HCT116 (cell line): ENCODE data around the gene DDR2. TPM values are rescaled to one million over a fixed set of nuclear protein-coding genes. Genes with fewer than 3 reads are reported as not detected.

Experiments used
- ATAC-seq: fragments of 200-7000 bp; cut with Tn5 transposase; 2 replicates; pipeline ENCODE4 v1.9.1; 2020; ENCODE audit warnings: mild to moderate bottlenecking, moderate library complexity
- BruUV-seq: library from RNA; stranded (reverse); fragments of 400-500 nt; replicated peaks from 2 replicates; lab custom pipeline; 2021; lab: Mats Ljungman, UMichigan
- CTCF ChIA-PET: fragments of 300-600 bp; sonication (Branson Sonifier 250); formaldehyde crosslinking; loops from one replicate; lab custom pipeline; 2021; ENCODE audit warnings: antibody characterized with exemption; lab: Charles Lee
- POLR2A ChIA-PET: fragments of 300-600, 350-600 bp; sonication (Branson Sonifier 250); formaldehyde crosslinking; loops from one replicate; lab custom pipeline; 2021; ENCODE audit warnings: antibody characterized with exemption; lab: Charles Lee
- RAD21 ChIA-PET, 2 experiments: fragments of 300-600 bp; sonication (Branson Sonifier 250); formaldehyde crosslinking; loops; one replicate each; lab custom pipeline; 2023; ENCODE audit warnings: low total read pairs in 2 of 2; ENCODE audit not compliant: uncharacterized antibody in 2 of 2, unreplicated experiment in 2 of 2, low non-redundant PET in 1 of 2; lab: Charles Lee
- DNase-seq: peaks from one replicate; pipeline ENCODE4 v3.0.0-alpha.2; 2010; ENCODE audit warnings: low read depth, low spot score
- H2AFZ ChIP-seq: fragments of 200-600 bp; shearing (Covaris generic), sonication (generic); 2 replicates; pipeline ENCODE4 v1.6.1; 2017; ENCODE audit warnings: low read depth, mixed run types, mixed read lengths, antibody characterized with exemption, low read length; ENCODE audit not compliant: poor library complexity, severe bottlenecking
- H3K27ac ChIP-seq: 2 replicates; pipeline ENCODE4 v1.5.1; 2012; ENCODE audit warnings: low read depth, low read length
- H3K27me3 ChIP-seq: fragments of 200-600 bp; sonication (generic); 2 replicates; pipeline ENCODE4 v1.6.1; 2016; ENCODE audit warnings: mixed run types, low read length, mixed read lengths; ENCODE audit not compliant: insufficient read depth
- H3K36me3 ChIP-seq, 2 experiments: fragments of 200-500 bp in 1 of 2; fragments of 200-600 bp in 1 of 2; sonication (Bioruptor generic) in 1 of 2; sonication (generic) in 1 of 2; 2 replicates each; pipeline versions ENCODE4 v1.5.1 to v1.6.1; 2014 to 2016; ENCODE audit warnings: low read length in 2 of 2, inconsistent platforms in 1 of 2, mixed read lengths in 1 of 2, mixed run types in 1 of 2; ENCODE audit not compliant: insufficient read depth in 2 of 2, control insufficient read depth in 1 of 2
- H3K4me1 ChIP-seq, 2 experiments: fragments of 200-600 bp in 1 of 2; sonication (generic) in 1 of 2; 2 replicates each; pipeline versions ENCODE4 v1.5.1 to v1.6.1; 2012 to 2017; ENCODE audit warnings: low read length in 2 of 2, inconsistent platforms in 1 of 2, mild to moderate bottlenecking in 1 of 2, mixed read lengths in 1 of 2, mixed run types in 1 of 2, moderate library complexity in 1 of 2; ENCODE audit not compliant: insufficient read depth in 2 of 2, control insufficient read depth in 1 of 2
- H3K4me2 ChIP-seq: fragments of 200-600 bp; sonication (generic); 2 replicates; pipeline ENCODE4 v1.6.1; 2017; ENCODE audit warnings: mixed run types, low read length, mixed read lengths
- H3K4me3 ChIP-seq, 2 experiments: fragments of 200-600 bp in 1 of 2; sonication (generic) in 1 of 2; replicated peaks in 1 of 2; 2 replicates each; pipeline ENCODE4 v1.5.1; 2011 to 2016; ENCODE audit warnings: low read length in 2 of 2, control low read depth in 1 of 2, low read depth in 1 of 2, mild to moderate bottlenecking in 1 of 2, mixed read lengths in 1 of 2, mixed run types in 1 of 2
- H3K79me2 ChIP-seq: fragments of 200-600 bp; sonication (generic); 2 replicates; pipeline ENCODE4 v1.6.1; 2017; ENCODE audit warnings: mild to moderate bottlenecking, mixed run types, low read length, moderate library complexity, mixed read lengths; ENCODE audit not compliant: insufficient read depth
- H3K9ac ChIP-seq: fragments of 200-600 bp; sonication (generic); 2 replicates; pipeline ENCODE4 v1.6.1; 2016; ENCODE audit warnings: low read length, mixed read lengths
- H3K9me2 ChIP-seq: fragments of 200-600 bp; sonication (generic), shearing (Covaris generic); 2 replicates; pipeline ENCODE4 v1.6.1; 2017; ENCODE audit warnings: mixed run types, mild to moderate bottlenecking, moderate library complexity; ENCODE audit not compliant: insufficient read depth
- H3K9me3 ChIP-seq, 2 experiments: fragments of 200-500 bp in 1 of 2; fragments of 200-600 bp in 1 of 2; sonication (Bioruptor generic) in 1 of 2; sonication (generic) in 1 of 2; 2 replicates each; pipeline ENCODE4 v1.6.1; 2014 to 2017; ENCODE audit warnings: low read length in 2 of 2, mixed read lengths in 2 of 2, inconsistent platforms in 1 of 2, low read depth in 1 of 2, mild to moderate bottlenecking in 1 of 2, mixed run types in 1 of 2, moderate library complexity in 1 of 2; ENCODE audit not compliant: control insufficient read depth in 1 of 2, insufficient read depth in 1 of 2
- H4K20me1 ChIP-seq: fragments of 200-600 bp; sonication (generic), shearing (Covaris generic); 2 replicates; pipeline ENCODE4 v1.6.1; 2017; ENCODE audit warnings: mixed run types, mild to moderate bottlenecking, moderate library complexity; ENCODE audit not compliant: insufficient read depth
- EGR1 ChIP-seq: IDR thresholded peaks from 2 replicates; pipeline ENCODE4 v1.6.1; 2012; ENCODE audit warnings: low read depth
- FOSL1 ChIP-seq: IDR thresholded peaks from 2 replicates; pipeline ENCODE4 v1.6.1; 2012; ENCODE audit warnings: low read depth
- JUND ChIP-seq: IDR thresholded peaks from 2 replicates; pipeline ENCODE4 v1.6.1; 2012
- POLR2A ChIP-seq: IDR thresholded peaks from 2 replicates; pipeline ENCODE4 v1.7.0; 2011; ENCODE audit warnings: borderline replicate concordance; ENCODE audit not compliant: insufficient read depth, insufficient read length; ENCODE audit errors: extremely low read depth
- POLR2AphosphoS5 ChIP-seq: IDR thresholded peaks from 2 replicates; pipeline ENCODE4 v1.6.1; 2011; ENCODE audit warnings: mild to moderate bottlenecking, low read depth, low read length, moderate library complexity
- RAD21 ChIP-seq: IDR thresholded peaks from 2 replicates; pipeline ENCODE4 v1.6.1; 2012; ENCODE audit warnings: low read depth, mild to moderate bottlenecking
- SP1 ChIP-seq: IDR thresholded peaks from 2 replicates; pipeline ENCODE4 v1.6.1; 2012; ENCODE audit warnings: low read depth
- TCF7L2 ChIP-seq: IDR thresholded peaks from 2 replicates; pipeline ENCODE4 v1.7.0; 2011; ENCODE audit warnings: borderline replicate concordance, inconsistent platforms; ENCODE audit not compliant: insufficient read depth, insufficient read length; ENCODE audit errors: extremely low read depth
- intact Hi-C: fragments of 100-400 bp; cut with micrococcal nuclease; formaldehyde crosslinking; loops from 2 replicates; pipeline ENCODE4 v1.10.0; 2022
- total RNA-seq: library from RNA; stranded (reverse); gene quantifications from one replicate; pipeline ENCODE4 v1.2.1, GENCODE V29; 2021; ENCODE audit not compliant: unreplicated experiment
- TF ChIP-seq, protein P1 (sequence below), 3 experiments: fragments of 200-600 bp in 1 of 3; sonication (generic) in 1 of 3; IDR thresholded peaks in 2 of 3; conservative IDR thresholded peaks in 1 of 3; 2 replicates each; pipeline ENCODE4 v1.5.1; 2012 to 2017; ENCODE audit warnings: low read depth in 2 of 3, low read length in 2 of 3, antibody characterized with exemption in 1 of 3, borderline replicate concordance in 1 of 3, control low read depth in 1 of 3, mild to moderate bottlenecking in 1 of 3, mixed read lengths in 1 of 3, mixed run types in 1 of 3, moderate library complexity in 1 of 3; ENCODE audit not compliant: insufficient read depth in 1 of 3

The DDR2 gene
- total RNA-seq, 1 experiment from 2014 or later, result 0.84 TPM

DNA sequence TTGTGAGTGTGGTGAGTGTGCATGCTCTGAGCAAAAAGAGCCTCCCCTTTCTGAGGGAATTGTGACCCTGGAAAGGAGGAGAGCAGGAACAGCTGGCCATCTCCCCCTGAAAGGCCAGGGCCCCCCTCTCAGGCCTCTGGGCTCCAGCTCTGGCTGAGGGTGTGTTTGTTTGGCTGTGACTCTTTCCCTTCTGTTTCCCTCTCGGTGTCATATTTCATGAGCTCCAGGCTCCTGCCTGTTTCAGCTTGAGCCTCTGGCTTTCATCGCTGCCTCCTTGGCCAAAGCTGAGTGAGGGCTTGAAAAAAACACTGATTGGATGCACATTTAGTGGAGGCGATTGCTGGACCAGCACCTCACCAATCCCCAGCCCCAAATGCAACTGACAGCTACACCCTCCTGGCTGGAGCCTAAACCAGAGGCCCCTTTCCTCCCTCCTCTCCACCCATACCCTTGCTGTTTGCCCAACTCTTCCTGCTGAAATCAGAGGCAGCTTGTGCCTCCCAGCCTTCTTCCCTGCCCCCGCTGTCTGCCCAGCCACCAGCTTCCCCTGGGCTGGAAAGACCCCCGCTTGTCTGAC, 64.1 kb downstream of the DDR2 start:
- H3K27ac ChIP-seq, result peak overlapping the region; percentile 45
- no peaks in the 10 kb centered on the region for H3K36me3 ChIP-seq
- RAD21 ChIA-PET, result no interaction called here
- POLR2A ChIA-PET, result interaction anchor here (1.1 to 1.4 kb wide), 2 partner anchors 20 to 94 kb away, joined by 3 read pairs; partner anchors contain the start of gene HSD17B7
- BruUV-seq, result no TSS peak
- H3K79me2 ChIP-seq, result no peaks in the 10 kb centered on the region
- peak overlapping the region; percentile 50 for H2AFZ ChIP-seq
- H3K9me3 ChIP-seq, result no peaks in the 10 kb centered on the region
- H3K4me3 ChIP-seq, result peak overlapping the region; percentile 4 to 44; a peak in 2 of 4 replicates
- ATAC-seq (peak; percentile 92), DNase-seq (peak; percentile 51)
- intact Hi-C loops, result no loop called here
- peak overlapping the region; percentile 40 for H3K9ac ChIP-seq
- no peaks in the 10 kb centered on the region for H4K20me1 ChIP-seq
- H3K4me2 ChIP-seq, result peak overlapping the region; percentile 77
- CTCF ChIA-PET, result no interaction called here
- TF ChIP-seq POLR2A (no peak), POLR2AphosphoS5 (peak; percentile 55; the same call in 1 of the 2 replicates), TCF7L2 (peak; percentile 33), SP1 (peak; percentile 45)
- H3K9me2 ChIP-seq, result no peaks in the 10 kb centered on the region
- H3K27me3 ChIP-seq, result no peaks in the 10 kb centered on the region; the same call in 1 of the 2 replicates
- H3K4me1 ChIP-seq, result peaks cover 19 to 32% of the 10 kb centered on the region in 2 experiments

- no peak for TF ChIP-seq RAD21
- peak; percentile 34 for TF ChIP-seq FOSL1
- 0 out of 2 replicates have a peak, but pooled peaks have one; percentile 21 for TF ChIP-seq JUND
- TF ChIP-seq EGR1, result no peak
- TF ChIP-seq, protein P1, sequence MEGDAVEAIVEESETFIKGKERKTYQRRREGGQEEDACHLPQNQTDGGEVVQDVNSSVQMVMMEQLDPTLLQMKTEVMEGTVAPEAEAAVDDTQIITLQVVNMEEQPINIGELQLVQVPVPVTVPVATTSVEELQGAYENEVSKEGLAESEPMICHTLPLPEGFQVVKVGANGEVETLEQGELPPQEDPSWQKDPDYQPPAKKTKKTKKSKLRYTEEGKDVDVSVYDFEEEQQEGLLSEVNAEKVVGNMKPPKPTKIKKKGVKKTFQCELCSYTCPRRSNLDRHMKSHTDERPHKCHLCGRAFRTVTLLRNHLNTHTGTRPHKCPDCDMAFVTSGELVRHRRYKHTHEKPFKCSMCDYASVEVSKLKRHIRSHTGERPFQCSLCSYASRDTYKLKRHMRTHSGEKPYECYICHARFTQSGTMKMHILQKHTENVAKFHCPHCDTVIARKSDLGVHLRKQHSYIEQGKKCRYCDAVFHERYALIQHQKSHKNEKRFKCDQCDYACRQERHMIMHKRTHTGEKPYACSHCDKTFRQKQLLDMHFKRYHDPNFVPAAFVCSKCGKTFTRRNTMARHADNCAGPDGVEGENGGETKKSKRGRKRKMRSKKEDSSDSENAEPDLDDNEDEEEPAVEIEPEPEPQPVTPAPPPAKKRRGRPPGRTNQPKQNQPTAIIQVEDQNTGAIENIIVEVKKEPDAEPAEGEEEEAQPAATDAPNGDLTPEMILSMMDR (IDR thresholded peaks at IDR 0.05 in 2 of 3, conservative IDR thresholded peaks at IDR 0.05 in 1 of 3; ENCODE audit: borderline replicate concordance in 1 of 3, insufficient read depth in 1 of 3, low read depth in 2 of 3, low read length in 2 of 3), result no peak
- no peak for TF ChIP-seq SP1
- ChIA-PET POLR2A (no interaction called here), RAD21 (no interaction called here), CTCF (no interaction called here)
- peaks cover 16 to 23% of the 10 kb centered on the region in 2 experiments for H3K4me1 ChIP-seq
- H3K27me3 ChIP-seq, result no peaks in the 10 kb centered on the region; the same call in 1 of the 2 replicates
- no peaks in the 10 kb centered on the region for H3K36me3 ChIP-seq
- H3K9ac ChIP-seq, result peak overlapping the region; percentile 40; the same call in 1 of the 2 replicates
- no peaks in the 10 kb centered on the region for H3K9me2 ChIP-seq
- BruUV-seq, result no TSS peak
- H2AFZ ChIP-seq, result peak overlapping the region; percentile 50
- H3K9me3 ChIP-seq, result no peaks in the 10 kb centered on the region
- H3K79me2 ChIP-seq, result no peaks in the 10 kb centered on the region
- no peak for ATAC-seq
- intact Hi-C loops, result no loop called here
- no peak for DNase-seq
- H3K4me3 ChIP-seq, result no peak overlapping the region
- H3K27ac ChIP-seq, result no peak overlapping the region; the same call in 1 of the 2 replicates
- H4K20me1 ChIP-seq, result no peaks in the 10 kb centered on the region
- peak overlapping the region; percentile 77 for H3K4me2 ChIP-seq
These were observed 65.1 kb downstream of the DDR2 start for GRCh38 chr1:162697140-162697895.
